ENCODE measurements around the gene PCSK5. TPM values are rescaled to one million over a fixed set of nuclear protein-coding genes. Genes with fewer than 3 reads are reported as not detected.

PCSK5 gene
- polyA plus RNA-seq, 3 donors = 4.8 to 13.0 (median 7.1) TPM

DNA sequence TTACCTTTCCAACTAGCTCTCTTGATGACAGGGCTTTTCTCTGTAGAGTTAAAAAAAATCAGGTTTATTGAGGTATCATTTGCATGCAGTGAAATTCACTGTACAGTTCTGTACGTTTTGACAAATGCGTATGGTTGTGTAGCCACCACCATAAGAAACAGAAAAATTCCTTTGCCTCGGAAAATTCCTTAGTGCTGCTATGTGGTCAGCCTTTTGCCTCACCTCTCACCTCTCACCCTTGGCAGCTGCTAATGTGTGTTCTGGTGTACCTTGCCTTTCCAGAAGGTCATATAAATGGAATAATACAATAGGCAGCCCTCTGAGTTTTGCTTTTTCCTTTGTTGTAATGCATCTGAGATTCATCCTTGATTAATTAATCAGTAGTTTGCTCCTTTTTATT is 28.4 kb downstream of the PCSK5 start:
- H3K4me3 Mint-ChIP-seq = no peak overlapping the region
- intact Hi-C loops (cut with micrococcal nuclease) = no loop called here
- no peak overlapping the region for H3K27ac Mint-ChIP-seq
- no peak overlapping the region for H3K27ac ChIP-seq (ENCODE audit: low read depth in 1 of 2, low read length in 2 of 2)
- H3K4me1 ChIP-seq (ENCODE audit: control insufficient read depth in 1 of 2, insufficient read depth in 2 of 2, low read length in 2 of 2) = no peaks in the 10 kb centered on the region
- H3K9me3 Mint-ChIP-seq = no peaks in the 10 kb centered on the region
- H3K9me3 ChIP-seq (replicated peaks in 1 of 2; ENCODE audit: control insufficient read depth in 1 of 2, insufficient read depth in 1 of 2, low read length in 2 of 2) = no peaks in the 10 kb centered on the region
- H3K4me1 Mint-ChIP-seq = peaks cover 3% of the 10 kb centered on the region
- H3K9ac ChIP-seq (ENCODE audit: insufficient read depth, low read length, poor library complexity, severe bottlenecking) = no peak overlapping the region
- H4K20me1 ChIP-seq (ENCODE audit: insufficient read depth, low read length) = peaks cover 81% of the 10 kb centered on the region
- H3K27me3 Mint-ChIP-seq (ENCODE audit: low read depth in 3 of 3) = peaks cover 0 to 2% (median 2%) of the 10 kb centered on the region in 3 donors
- no peaks in the 10 kb centered on the region for H3K79me2 ChIP-seq (ENCODE audit: insufficient read depth, low read length)
- H3K4me2 ChIP-seq (replicated peaks; ENCODE audit: extremely low read depth, low read length, poor library complexity, severe bottlenecking) = no peak overlapping the region
- no peak overlapping the region for H3K4me3 ChIP-seq (replicated peaks in 1 of 3; ENCODE audit: low read depth in 2 of 3, low read length in 3 of 3)
- no peaks in the 10 kb centered on the region for H3K36me3 ChIP-seq (replicated peaks in 1 of 2; ENCODE audit: control insufficient read depth in 1 of 2, insufficient read depth in 2 of 2, low read length in 2 of 2)
- H3K36me3 Mint-ChIP-seq = no peaks in the 10 kb centered on the region
- H3K27me3 ChIP-seq (ENCODE audit: control insufficient read depth in 2 of 2, insufficient read depth in 2 of 2, low read length in 2 of 2) = no peaks in the 10 kb centered on the region
- DNase-seq = no peak
- H2AFZ ChIP-seq (ENCODE audit: insufficient read depth, low read depth, low read length, poor library complexity, severe bottlenecking) = no peak overlapping the region
- TF ChIP-seq, protein P1, sequence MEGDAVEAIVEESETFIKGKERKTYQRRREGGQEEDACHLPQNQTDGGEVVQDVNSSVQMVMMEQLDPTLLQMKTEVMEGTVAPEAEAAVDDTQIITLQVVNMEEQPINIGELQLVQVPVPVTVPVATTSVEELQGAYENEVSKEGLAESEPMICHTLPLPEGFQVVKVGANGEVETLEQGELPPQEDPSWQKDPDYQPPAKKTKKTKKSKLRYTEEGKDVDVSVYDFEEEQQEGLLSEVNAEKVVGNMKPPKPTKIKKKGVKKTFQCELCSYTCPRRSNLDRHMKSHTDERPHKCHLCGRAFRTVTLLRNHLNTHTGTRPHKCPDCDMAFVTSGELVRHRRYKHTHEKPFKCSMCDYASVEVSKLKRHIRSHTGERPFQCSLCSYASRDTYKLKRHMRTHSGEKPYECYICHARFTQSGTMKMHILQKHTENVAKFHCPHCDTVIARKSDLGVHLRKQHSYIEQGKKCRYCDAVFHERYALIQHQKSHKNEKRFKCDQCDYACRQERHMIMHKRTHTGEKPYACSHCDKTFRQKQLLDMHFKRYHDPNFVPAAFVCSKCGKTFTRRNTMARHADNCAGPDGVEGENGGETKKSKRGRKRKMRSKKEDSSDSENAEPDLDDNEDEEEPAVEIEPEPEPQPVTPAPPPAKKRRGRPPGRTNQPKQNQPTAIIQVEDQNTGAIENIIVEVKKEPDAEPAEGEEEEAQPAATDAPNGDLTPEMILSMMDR (IDR thresholded peaks at IDR 0.05) = no peak
- no CpG with 5 or more reads among the region's 3 CpGs for WGBS (ENCODE audit: insufficient coverage)

DNA sequence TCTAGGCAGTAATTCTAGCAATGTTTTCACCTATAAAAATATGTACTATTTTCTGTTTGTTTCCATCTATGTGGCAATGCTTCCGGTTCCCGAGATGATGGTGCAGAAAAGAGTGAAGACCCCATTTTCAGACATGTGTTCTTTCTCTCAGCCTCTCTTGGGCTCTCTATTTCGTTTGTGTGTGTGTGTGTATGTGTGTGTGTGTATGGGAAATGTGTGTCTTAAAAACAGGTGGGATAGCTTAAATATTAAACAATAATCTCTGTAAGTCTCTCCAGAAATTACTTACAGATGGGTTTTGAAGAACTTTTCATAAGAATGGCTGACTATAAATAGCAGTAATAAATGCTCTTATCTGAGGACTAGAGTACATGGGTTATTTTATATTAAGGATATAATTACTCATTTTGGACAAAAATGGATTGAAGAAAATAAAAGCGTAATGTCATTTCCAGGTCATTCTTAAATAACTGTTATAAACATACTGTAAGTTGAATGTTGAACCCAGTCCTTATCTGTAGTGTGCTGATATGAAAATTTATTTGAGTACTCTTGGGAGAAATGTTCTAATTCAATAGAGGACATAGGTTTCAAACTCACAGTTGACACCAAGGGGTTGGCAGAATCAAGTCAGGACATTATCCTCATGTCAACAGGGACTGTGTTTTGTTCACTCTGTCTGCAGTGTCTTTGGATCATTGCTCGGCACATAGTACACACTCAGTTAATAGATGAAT is 31.1 kb downstream of the PCSK5 start:
- peaks cover 0 to 2% (median 2%) of the 10 kb centered on the region in 3 donors for H3K27me3 Mint-ChIP-seq (ENCODE audit: low read depth in 3 of 3)

More for the DNA sequence above, 31.1 kb downstream of the PCSK5 start:
- Histone ChIP-seq H3K27ac (ENCODE audit: low read depth in 1 of 2, low read length in 2 of 2) (no peak overlapping the region), H3K4me2 (replicated peaks; ENCODE audit: extremely low read depth, low read length, poor library complexity, severe bottlenecking) (no peak overlapping the region), H2AFZ (ENCODE audit: insufficient read depth, low read depth, low read length, poor library complexity, severe bottlenecking) (no peak overlapping the region), H3K27me3 (ENCODE audit: control insufficient read depth in 2 of 2, insufficient read depth in 2 of 2, low read length in 2 of 2) (no peaks in the 10 kb centered on the region), H3K4me1 (ENCODE audit: control insufficient read depth in 1 of 2, insufficient read depth in 2 of 2, low read length in 2 of 2) (peaks cover 0 to 3% of the 10 kb centered on the region in 2 donors), H3K4me3 (replicated peaks in 1 of 3; ENCODE audit: low read depth in 2 of 3, low read length in 3 of 3) (no peak overlapping the region), H3K9ac (ENCODE audit: insufficient read depth, low read length, poor library complexity, severe bottlenecking) (no peak overlapping the region), H3K36me3 (replicated peaks in 1 of 2; ENCODE audit: control insufficient read depth in 1 of 2, insufficient read depth in 2 of 2, low read length in 2 of 2) (no peaks in the 10 kb centered on the region), H3K79me2 (ENCODE audit: insufficient read depth, low read length) (no peaks in the 10 kb centered on the region), H3K9me3 (replicated peaks in 1 of 2; ENCODE audit: control insufficient read depth in 1 of 2, insufficient read depth in 1 of 2, low read length in 2 of 2) (no peaks in the 10 kb centered on the region), H4K20me1 (ENCODE audit: insufficient read depth, low read length) (peaks cover 81% of the 10 kb centered on the region)
- no peaks in the 10 kb centered on the region for H3K9me3 Mint-ChIP-seq
- WGBS (ENCODE audit: insufficient coverage) = no CpG with 5 or more reads among the region's 5 CpGs
- no peak for DNase-seq
- no peak overlapping the region for H3K4me3 Mint-ChIP-seq
- H3K4me1 Mint-ChIP-seq = peaks cover 10% of the 10 kb centered on the region
- TF ChIP-seq, protein P1 (IDR thresholded peaks at IDR 0.05) = no peak
- H3K36me3 Mint-ChIP-seq = no peaks in the 10 kb centered on the region
- no peak overlapping the region for H3K27ac Mint-ChIP-seq
- intact Hi-C loops (cut with micrococcal nuclease) = no loop called here
